GM12873 (cell line): ENCODE results near the gene CHST3.

Source experiments
- CTCF ChIP-seq: IDR thresholded peaks from 2 replicates; pipeline ENCODE4 v1.5.1; 2012; ENCODE audit warnings: low read depth, mild to moderate bottlenecking, moderate library complexity, low read length, control low read depth; ENCODE audit not compliant: insufficient read depth; ENCODE audit errors: missing control alignments

The CHST3 gene

GRCh38 chr10:72013202-72013945, 49.2 kb downstream of the CHST3 start:
- TF ChIP-seq CTCF = no peak

GRCh38 chr10:72014197-72014596, 50.0 kb downstream of the CHST3 start:
- TF ChIP-seq CTCF = no peak

- no peak for TF ChIP-seq CTCF
Observed at GRCh38 chr10:72014785-72015480, 50.7 kb downstream of the CHST3 start.

GRCh38 chr10:72015841-72016240, 51.6 kb downstream of the CHST3 start:
- no peak for TF ChIP-seq CTCF

- no peak for TF ChIP-seq CTCF
Observed at GRCh38 chr10:72016608-72017300, 52.6 kb downstream of the CHST3 start.

GRCh38 chr10:72019085-72019876, 55.1 kb downstream of the CHST3 start:
- no peak for TF ChIP-seq CTCF
